NB4 (cell line): ENCODE measurements around the gene NKX2-3.

Experiments
- DNase-seq: peaks from one replicate; pipeline ENCODE4 v3.0.0; 2010; ENCODE audit warnings: low read depth
- H3K4me3 ChIP-seq: one replicate; pipeline ENCODE4 v1.5.1; 2011; ENCODE audit warnings: mild to moderate bottlenecking, low read depth, low read length, moderate library complexity
- MYC ChIP-seq: IDR thresholded peaks from 2 replicates; pipeline ENCODE4 v1.6.1; 2011; ENCODE audit warnings: low read depth, low read length
- POLR2A ChIP-seq: IDR thresholded peaks from 2 replicates; pipeline ENCODE4 v1.6.1; 2011; ENCODE audit warnings: mild to moderate bottlenecking; ENCODE audit not compliant: insufficient read length; ENCODE audit errors: extremely low read depth
- TF ChIP-seq, protein P1 (sequence below): IDR thresholded peaks from one replicate; pipeline ENCODE4 v1.5.1; 2012; ENCODE audit warnings: low read depth, low read length
- TF ChIP-seq, protein P2 (sequence below): IDR thresholded peaks from 2 replicates; pipeline ENCODE4 v1.6.1; 2011; ENCODE audit warnings: low read depth, low read length

NKX2-3 gene

DNA sequence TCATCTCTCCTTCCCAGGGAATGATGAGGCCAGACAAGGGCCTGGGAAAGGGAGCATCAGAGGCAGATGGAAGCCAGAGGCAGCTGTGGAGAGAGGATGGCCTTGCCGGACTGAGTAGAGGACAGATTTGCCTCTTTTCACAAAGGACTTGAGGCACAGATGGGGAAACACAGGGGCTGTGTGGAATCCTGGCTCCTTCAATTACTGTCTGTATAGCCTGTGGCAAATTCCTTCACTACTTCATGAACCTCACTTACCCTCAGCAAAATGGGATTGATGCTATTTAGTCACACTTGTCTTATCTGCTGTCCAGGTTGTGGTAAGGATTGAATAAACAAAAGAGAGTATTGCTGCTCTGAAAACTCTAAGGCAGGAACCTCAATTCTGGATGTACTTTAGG lies 47.2 kb downstream of the NKX2-3 start:
- TF ChIP-seq, protein P1, sequence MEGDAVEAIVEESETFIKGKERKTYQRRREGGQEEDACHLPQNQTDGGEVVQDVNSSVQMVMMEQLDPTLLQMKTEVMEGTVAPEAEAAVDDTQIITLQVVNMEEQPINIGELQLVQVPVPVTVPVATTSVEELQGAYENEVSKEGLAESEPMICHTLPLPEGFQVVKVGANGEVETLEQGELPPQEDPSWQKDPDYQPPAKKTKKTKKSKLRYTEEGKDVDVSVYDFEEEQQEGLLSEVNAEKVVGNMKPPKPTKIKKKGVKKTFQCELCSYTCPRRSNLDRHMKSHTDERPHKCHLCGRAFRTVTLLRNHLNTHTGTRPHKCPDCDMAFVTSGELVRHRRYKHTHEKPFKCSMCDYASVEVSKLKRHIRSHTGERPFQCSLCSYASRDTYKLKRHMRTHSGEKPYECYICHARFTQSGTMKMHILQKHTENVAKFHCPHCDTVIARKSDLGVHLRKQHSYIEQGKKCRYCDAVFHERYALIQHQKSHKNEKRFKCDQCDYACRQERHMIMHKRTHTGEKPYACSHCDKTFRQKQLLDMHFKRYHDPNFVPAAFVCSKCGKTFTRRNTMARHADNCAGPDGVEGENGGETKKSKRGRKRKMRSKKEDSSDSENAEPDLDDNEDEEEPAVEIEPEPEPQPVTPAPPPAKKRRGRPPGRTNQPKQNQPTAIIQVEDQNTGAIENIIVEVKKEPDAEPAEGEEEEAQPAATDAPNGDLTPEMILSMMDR: no peak
- TF ChIP-seq, protein P2, sequence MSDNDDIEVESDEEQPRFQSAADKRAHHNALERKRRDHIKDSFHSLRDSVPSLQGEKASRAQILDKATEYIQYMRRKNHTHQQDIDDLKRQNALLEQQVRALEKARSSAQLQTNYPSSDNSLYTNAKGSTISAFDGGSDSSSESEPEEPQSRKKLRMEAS: no peak
- TF ChIP-seq POLR2A (no peak), MYC (no peak)
- H3K4me3 ChIP-seq: no peak overlapping the region
- no peak for DNase-seq

DNA sequence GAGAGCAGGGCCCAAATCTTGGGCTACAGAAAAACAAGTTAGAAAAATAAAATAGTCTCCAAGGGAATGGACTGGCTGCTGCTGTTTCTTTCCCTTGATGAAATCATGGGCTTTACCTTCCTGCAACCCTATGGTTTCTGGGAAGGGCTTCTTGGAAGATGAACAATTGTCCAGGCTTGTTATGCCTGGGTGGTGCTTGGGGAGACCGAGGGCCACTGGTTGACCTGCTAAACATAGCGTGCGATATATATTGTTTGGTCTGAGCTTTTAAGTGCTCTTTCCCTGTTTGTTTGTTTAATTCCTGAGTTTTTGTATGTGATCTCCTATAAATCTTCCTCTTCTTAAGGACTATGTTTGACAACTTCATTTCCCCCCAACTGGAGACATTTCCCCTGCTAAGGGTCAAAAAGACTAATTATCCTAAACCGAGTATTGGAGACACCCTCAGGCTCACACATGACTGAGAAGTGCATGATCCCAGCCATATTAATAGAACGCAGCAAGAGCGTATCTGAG lies 49.6 kb downstream of the NKX2-3 start:
- no peak for DNase-seq
- H3K4me3 ChIP-seq: no peak overlapping the region

DNA sequence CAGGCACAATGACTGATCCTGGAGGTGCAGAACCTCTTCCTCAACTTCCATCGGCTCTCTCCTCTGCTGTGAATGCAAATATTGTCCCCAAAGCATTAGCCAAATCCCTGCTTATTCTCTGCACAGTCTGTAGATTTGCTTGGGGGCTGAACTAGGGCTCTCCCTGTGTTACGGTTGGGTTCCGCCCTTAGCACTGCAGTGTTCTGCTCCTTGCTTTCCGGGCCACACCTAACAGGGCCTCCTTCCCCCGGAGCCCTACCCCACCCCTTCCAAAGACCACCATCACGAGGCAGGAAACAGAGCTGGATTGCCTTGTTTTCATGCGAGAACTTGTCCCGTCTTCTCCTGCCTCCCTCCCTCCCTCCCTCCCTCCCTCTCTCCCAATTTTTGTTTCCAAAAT lies 50.9 kb downstream of the NKX2-3 start:
- TF ChIP-seq, protein P1: no peak
- TF ChIP-seq, protein P2: no peak
- TF ChIP-seq POLR2A: no peak
- no peak for TF ChIP-seq MYC
- H3K4me3 ChIP-seq: no peak overlapping the region
- DNase-seq: no peak

More for the DNA sequence above, 49.6 kb downstream of the NKX2-3 start:
- TF ChIP-seq, protein P2: no peak
- TF ChIP-seq POLR2A (no peak), MYC (no peak)
- TF ChIP-seq, protein P1: no peak
